ENCODE measurements around the gene ALG1L2.
"Not testable (repeated sequence)": the region's sequence is repeated elsewhere in the genome, so short reads cannot be mapped to it uniquely, and the experiment has no call there.

Gene ALG1L2

DNA sequence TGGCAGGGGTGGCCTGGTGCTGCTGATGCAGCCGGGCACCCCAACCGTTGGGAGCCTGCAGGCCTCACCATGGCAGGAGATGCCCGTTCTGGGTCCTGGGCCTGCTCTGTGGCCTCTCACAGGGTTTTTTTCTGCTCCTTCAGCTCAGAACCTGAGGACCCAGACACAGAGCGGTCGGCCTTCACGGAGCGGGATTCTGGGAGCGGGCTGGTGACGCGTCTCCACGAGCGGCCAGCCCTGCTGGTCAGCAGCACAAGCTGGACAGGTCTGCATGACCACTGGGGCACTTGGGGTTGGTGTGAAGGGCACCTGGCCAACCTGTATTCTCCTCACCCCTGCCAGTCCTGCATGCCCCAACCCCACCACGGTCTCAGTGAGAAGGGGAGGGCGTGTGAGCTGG lies 10.3 kb downstream of the ALG1L2 start:
- TF ChIP-seq, protein P1, sequence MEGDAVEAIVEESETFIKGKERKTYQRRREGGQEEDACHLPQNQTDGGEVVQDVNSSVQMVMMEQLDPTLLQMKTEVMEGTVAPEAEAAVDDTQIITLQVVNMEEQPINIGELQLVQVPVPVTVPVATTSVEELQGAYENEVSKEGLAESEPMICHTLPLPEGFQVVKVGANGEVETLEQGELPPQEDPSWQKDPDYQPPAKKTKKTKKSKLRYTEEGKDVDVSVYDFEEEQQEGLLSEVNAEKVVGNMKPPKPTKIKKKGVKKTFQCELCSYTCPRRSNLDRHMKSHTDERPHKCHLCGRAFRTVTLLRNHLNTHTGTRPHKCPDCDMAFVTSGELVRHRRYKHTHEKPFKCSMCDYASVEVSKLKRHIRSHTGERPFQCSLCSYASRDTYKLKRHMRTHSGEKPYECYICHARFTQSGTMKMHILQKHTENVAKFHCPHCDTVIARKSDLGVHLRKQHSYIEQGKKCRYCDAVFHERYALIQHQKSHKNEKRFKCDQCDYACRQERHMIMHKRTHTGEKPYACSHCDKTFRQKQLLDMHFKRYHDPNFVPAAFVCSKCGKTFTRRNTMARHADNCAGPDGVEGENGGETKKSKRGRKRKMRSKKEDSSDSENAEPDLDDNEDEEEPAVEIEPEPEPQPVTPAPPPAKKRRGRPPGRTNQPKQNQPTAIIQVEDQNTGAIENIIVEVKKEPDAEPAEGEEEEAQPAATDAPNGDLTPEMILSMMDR (IDR thresholded peaks at IDR 0.05; ENCODE audit: borderline replicate concordance, control extremely low read depth, extremely low read depth, insufficient read depth, missing control alignments), result no peak
- in situ Hi-C loops (cut with MboI; ENCODE audit: low sequenced_read_pairs, unreplicated experiment), result no loop called here
- peak; percentile 2 for DNase-seq (ENCODE audit: low spot score)

DNA sequence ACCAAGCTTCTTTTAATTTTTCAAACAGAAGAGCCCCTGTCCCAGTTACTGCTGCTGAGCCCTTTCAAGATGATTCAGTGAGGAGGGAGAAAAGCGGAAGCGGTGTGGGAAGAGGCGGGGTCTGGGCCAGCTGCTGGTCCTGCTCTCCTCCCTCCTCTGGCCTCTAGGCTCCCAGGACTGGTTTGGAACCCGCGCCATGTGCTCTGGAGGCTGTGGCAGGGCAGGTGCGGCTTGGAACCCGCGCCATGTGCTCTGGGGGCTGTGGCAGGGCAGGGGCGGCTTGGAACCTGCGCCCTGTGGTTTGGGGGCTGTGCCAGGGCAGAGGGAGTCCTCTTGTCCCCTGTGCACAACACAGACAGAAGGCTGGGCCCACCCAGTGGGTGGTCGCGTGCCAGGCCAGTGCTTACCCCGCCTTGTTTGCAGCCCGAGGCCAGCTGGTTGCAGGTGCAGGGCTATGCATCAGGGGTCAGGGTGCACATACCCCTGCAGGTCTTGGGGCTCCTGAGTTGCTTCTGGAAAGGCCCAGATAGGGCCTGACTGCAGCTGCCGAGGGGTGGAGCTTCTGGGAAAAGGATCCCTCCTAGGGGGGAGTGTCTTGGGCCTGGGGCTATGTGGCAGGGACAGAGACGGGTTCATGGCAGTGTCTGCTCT lies 12.2 kb downstream of the ALG1L2 start:
- TF ChIP-seq, protein P1 (IDR thresholded peaks at IDR 0.05; ENCODE audit: borderline replicate concordance, control extremely low read depth, extremely low read depth, insufficient read depth, missing control alignments), result no peak
- in situ Hi-C loops (cut with MboI; ENCODE audit: low sequenced_read_pairs, unreplicated experiment), result no loop called here
- peak; percentile 64 for DNase-seq (ENCODE audit: low spot score)

DNA sequence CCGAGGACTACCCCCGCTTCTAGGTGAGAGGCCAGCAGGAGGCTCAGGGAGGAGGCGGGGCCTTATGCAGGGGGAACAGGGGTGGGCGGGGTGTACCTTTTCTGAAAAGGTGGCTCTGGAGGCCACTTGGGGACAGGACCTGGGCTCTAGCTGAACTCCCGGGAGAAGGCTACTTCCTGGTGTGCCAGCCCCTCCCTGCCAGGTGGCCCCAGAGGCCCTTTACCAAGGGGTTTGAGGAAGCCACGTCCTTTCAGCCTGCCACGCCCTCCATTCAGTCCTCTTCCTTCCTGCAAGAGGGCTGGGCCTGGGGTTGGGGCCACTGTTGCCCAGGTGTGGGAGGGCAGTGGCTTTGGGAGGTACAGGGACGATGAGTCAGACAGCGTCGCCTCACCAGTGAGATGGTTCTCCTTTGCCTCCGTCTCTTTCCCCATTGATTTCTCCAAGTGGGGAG lies 12.9 kb downstream of the ALG1L2 start:
- in situ Hi-C loops (cut with MboI; ENCODE audit: low sequenced_read_pairs, unreplicated experiment), result not testable (repeated sequence)
- DNase-seq (ENCODE audit: low spot score), result peak; percentile 27

DNA sequence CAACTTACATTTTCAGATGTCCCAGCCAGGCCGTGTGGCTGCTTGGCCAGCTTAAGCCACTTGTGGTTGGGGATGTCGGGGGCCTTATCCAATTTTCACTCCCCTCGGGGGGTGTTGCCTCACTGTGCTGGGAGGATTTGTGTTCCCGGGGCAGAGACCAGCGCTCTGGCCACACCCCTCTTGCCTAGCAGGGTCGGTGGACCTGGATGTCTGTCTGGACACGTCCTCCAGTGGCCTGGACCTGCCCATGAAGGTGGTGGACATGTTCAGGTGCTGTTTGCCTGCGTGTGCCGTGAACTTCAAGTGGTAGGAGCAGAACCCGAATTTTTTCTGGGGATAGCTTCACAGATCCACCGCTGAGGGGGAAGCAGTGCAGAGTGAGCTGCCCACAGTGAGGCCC lies 14.2 kb downstream of the ALG1L2 start:
- in situ Hi-C loops (cut with MboI; ENCODE audit: low sequenced_read_pairs, unreplicated experiment), result not testable (repeated sequence)

DNA sequence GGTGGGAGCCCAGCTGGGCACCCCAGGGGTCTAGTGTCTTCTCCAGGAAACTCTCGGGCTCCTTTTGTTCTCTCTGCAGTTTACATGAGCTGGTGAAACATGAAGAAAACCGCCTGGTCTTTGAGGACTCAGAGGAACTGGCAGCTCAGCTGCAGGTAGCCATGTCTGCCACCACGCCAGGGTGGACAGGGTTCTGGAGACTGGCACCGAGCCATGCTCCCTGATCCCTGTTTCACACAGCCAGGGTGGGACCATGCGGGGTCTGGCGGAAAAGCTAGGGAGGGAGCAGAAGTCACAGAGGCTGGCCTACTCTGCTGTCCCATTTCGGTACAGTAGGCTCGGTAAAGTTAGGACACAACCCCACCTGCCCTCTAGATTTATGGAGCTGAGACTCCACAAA lies 15.5 kb downstream of the ALG1L2 start:
- in situ Hi-C loops (cut with MboI; ENCODE audit: low sequenced_read_pairs, unreplicated experiment); DNase-seq (ENCODE audit: low spot score): not testable (repeated sequence)

More for the DNA sequence above, 14.2 kb downstream of the ALG1L2 start:
- DNase-seq (ENCODE audit: low spot score), result not testable (repeated sequence)

DNA sequence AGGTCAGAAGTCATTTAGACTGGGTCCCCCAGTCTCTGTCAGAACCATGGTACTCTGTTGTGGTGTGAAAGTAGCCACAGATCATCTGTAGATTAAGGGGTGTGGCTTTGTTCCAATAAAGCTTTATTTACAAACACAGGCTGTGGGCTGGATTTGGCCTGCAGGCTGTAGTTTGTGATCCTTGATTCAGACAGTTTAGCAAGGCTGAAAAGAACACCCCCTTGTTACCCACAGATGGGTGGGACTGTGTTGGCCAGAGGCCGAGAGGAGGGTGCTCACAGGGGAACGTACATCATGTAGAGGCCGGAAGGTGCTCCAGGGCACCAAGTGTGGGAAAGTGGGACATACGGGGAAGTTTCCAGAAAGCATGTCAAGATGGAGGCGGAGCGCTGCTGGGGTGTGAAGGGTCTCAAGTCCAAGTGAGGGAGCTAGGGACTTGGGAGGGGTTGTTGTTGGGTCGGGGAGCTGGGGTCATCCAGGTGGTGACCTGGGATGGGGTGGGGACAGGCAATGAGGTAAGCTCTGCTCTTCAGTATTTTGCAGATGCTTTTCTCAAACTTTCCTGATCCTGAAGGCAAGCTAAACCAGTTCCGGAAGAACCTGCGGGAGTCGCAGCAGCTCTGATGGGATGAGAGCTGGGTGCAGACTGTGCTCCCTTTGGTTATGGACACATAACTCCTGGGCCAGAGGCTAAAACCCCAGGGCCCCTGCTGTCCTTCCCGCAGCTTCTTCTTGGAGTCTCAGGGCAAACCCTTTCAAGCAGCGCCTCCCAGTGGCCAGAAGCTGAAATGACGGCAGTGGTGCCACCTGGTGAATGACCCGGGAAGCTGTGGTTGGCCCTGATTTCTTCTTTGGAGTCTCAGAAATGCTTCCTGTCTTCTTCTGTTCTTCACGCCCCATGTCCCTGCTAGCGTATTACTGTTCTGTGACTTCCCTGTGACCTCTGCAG lies 16.3 kb downstream of the ALG1L2 start:
- in situ Hi-C loops (cut with MboI; ENCODE audit: low sequenced_read_pairs, unreplicated experiment); DNase-seq (ENCODE audit: low spot score): not testable (repeated sequence)

DNA sequence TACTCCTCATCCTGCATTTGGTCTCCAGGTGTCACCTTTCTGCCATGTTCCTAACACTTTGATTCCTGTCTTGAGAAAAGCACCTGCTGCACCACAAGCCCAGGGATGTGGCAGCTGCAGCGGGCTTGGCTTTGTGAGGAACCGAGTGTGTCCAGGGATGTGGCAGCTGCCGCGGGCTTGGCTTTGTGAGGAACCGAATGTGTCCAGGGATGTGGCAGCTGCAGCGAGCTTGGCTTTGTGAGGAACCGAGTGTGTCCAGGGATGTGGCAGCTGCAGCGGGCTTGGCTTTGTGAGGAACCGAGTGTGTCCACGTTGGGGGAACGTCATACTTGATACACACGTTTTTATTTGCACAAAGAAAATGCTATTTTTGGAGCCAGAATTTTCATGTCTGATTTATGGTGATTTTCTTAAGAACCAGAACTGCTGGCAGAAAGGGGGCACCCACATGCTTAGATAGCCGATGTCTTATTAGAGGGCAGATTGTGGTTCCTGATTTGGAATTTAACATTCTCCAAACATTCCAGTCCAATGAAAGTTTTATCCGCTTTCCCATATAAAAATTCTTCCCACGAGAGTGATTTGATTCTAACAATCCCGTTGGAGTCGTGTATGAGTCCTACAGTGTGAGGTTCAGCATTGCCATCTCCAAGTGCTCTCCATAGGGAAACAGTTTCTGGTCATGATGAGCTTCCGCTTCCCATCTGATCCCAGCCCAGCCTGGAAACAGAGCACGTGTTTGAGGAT lies 17.2 kb downstream of the ALG1L2 start:
- DNase-seq (ENCODE audit: low spot score); in situ Hi-C loops (cut with MboI; ENCODE audit: low sequenced_read_pairs, unreplicated experiment): not testable (repeated sequence)

DNA sequence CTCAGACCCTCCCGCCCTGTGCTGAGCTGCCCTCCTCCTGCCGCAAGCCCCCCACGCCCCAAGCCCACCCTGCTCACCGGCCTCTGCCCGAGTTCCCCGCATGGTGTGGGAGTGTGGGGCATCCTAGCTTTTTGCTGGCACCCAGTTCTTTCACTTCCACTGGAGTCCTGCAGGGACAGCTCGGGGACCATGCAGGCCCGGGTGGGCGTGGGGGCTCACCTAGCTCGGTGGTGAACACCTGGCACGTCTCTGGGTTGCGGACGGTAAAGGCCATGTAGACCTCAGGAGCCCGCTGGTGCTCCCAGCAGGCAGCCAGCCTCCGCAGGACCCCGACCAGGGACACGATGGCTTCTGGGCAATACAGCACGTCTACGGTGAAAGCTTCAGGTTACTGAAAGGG lies 20.9 kb downstream of the ALG1L2 start:
- in situ Hi-C loops (cut with MboI; ENCODE audit: low sequenced_read_pairs, unreplicated experiment); DNase-seq (ENCODE audit: low spot score): not testable (repeated sequence)

DNA sequence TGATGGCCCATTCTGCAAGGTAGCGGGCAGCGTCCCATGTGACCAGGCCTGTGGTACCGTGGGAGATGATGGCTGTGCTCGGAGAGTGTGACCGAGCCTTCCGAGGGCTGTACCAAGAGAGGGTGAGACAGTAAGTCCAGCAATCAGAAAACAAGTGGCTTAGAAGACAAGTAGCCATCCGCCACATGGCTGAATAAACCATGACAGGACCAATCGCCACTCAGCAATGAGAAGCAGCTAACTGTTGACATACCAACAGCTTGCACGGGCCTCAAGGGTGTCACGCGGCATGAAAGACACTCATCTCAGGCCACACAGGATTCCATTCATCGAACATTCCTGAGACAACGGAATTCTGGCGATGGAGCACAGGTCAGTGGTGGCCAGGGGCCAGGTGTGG lies 22.6 kb downstream of the ALG1L2 start:
- in situ Hi-C loops (cut with MboI; ENCODE audit: low sequenced_read_pairs, unreplicated experiment), result not testable (repeated sequence)

DNA sequence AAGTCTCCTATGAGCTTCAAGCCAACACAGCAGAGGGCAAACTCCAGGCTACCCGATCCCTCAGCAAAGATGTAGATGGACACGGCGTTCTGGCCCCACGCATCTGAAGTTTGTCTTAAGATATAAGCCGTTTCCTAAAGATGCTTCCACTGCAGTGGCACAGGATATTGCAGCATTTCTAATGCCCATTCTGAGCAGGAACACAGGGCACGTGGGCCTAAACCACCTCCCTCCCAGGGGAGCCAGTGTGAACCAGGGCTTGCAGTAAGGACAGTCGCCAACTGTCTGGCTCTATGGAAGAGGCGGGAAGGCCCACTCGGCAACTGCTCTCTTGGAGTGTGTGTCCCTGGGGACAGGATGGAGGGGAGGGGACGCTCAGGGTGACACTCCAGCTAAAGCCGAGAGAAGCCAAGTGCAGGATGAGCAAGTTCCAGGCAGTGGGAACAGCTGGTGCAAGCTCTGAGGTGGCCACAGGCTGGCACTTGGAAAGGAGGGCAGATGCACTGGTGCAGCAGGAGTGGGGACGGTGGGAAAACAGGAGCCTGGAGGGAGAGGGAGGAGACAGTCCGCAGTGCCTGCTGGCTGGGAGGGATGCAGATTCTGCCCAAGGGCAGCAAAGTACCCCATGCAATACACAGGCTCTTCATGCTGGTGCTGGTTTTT lies 25.8 kb downstream of the ALG1L2 start:
- in situ Hi-C loops (cut with MboI; ENCODE audit: low sequenced_read_pairs, unreplicated experiment); DNase-seq (ENCODE audit: low spot score): not testable (repeated sequence)

More for the DNA sequence above, 22.6 kb downstream of the ALG1L2 start:
- not testable (repeated sequence) for DNase-seq (ENCODE audit: low spot score)

DNA sequence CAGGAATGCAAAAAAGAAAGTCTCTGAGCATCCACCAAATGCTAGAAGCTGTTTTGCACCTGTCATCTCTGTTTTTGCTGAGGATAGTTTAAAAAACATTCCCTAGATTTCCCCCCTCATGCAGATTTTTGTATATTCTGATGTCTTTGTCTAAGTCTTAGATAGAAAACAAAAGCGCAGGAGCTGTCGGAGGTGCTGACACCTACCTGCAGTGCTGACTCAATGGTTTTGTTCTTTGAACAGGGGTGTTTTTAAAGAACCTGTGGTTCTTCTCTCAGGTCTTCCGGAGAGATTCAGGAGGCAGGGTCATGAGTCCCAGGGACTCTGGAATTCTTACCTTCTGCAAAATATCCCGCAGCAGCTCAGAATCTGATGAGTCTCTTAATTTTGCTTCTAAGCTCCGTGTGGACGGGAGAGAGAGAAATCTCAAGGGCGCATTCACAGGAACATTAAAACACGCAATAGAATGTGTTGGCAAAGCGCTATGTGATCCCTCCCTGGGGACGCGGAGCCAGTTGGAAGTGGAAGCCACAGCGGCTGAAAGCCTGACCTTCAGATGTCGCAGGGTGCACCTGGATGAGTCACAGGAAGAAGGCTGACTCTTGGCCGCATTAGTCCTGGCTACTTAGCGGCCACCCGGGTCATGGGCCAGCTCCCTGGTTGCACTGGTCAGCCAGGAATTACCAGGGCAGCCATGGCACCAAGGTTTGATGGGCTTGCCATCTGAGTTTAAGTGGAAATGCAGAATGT lies 27.4 kb downstream of the ALG1L2 start:
- DNase-seq (ENCODE audit: low spot score); in situ Hi-C loops (cut with MboI; ENCODE audit: low sequenced_read_pairs, unreplicated experiment): not testable (repeated sequence)

DNA sequence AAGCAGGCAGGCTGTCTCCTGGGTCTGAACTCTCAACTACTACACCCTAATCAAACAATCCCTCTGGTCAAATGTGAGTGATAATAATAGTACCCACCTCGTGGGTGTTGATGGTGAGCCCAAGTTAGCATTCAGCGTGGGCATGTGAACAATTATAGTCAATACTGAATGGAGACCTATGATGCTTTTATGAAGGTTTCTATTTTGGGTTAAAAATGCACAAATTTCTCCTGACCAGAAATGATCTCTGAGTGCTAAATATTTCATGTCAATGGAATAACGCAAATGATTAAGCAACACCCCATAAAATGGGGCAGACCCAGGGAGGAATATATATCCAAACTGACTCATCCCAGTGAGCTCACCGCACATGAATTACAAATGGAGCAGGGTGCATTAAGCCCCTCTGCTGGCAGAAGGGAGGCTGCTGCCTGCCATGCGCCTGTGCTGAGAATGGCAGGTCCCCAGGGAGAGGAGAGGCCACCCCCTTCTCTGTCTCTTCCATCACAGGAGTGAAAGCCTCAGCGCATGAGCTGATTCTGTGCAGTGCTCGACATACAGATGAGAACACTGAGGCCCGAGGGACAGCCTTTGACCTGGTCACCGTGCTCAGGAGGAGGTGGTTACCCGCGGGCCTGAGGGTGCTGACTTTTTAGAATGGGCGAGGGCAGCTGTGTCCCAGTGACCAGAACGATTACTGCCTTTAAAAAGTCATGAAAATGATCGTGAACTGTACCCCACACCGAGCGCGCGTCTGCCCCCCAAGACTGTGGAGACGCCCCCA lies 28.9 kb downstream of the ALG1L2 start:
- in situ Hi-C loops (cut with MboI; ENCODE audit: low sequenced_read_pairs, unreplicated experiment); DNase-seq (ENCODE audit: low spot score): not testable (repeated sequence)
